HG03575 (cell line): ENCODE measurements around the gene C13orf42.

ENCODE experiments used
- ATAC-seq: cut with Tn5 transposase; IDR thresholded peaks from one replicate; pipeline ENCODE4 v1.9.1; 2021; ENCODE audit not compliant: unreplicated experiment, insufficient number of reproducible peaks, low FRiP score; ENCODE audit errors: extremely low read depth

Gene C13orf42

GRCh38 chr13:51111174-51111573, at the start of gene C13orf42:
Gene C13orf42 (minus strand): TSS chr13:51111274. CDS start chr13:51111209, 65 bp downstream.
- ATAC-seq: no peak

GRCh38 chr13:51158880-51159518, 47.9 kb upstream of the C13orf42 start:
- no peak for ATAC-seq

- ATAC-seq: no peak
Measured at GRCh38 chr13:51158365-51158764, 47.3 kb upstream of the C13orf42 start.

- no peak for ATAC-seq
Measured at GRCh38 chr13:51156648-51157047, 45.6 kb upstream of the C13orf42 start.

- no peak for ATAC-seq
Measured at GRCh38 chr13:51155776-51156515, 44.9 kb upstream of the C13orf42 start.

- ATAC-seq: no peak
Measured at GRCh38 chr13:51155161-51155560, 44.1 kb upstream of the C13orf42 start.

- ATAC-seq: no peak
Measured at GRCh38 chr13:51154029-51154555, 43.0 kb upstream of the C13orf42 start.

- no peak for ATAC-seq
Measured at GRCh38 chr13:51153527-51153926, 42.5 kb upstream of the C13orf42 start.

GRCh38 chr13:51152701-51153100, 41.6 kb upstream of the C13orf42 start:
- no peak for ATAC-seq

- no peak for ATAC-seq
Measured at GRCh38 chr13:51151463-51151862, 40.4 kb upstream of the C13orf42 start.

GRCh38 chr13:51148952-51149573, 38.0 kb upstream of the C13orf42 start:
- no peak for ATAC-seq

- ATAC-seq: no peak
Measured at GRCh38 chr13:51148223-51148951, 37.3 kb upstream of the C13orf42 start.

- no peak for ATAC-seq
Measured at GRCh38 chr13:51147732-51148131, 36.7 kb upstream of the C13orf42 start.

- no peak for ATAC-seq
Measured at GRCh38 chr13:51146667-51147066, 35.6 kb upstream of the C13orf42 start.

- ATAC-seq: no peak
Measured at GRCh38 chr13:51137250-51137649, 26.2 kb upstream of the C13orf42 start.

GRCh38 chr13:51136276-51136980, 25.4 kb upstream of the C13orf42 start:
- no peak for ATAC-seq

GRCh38 chr13:51134763-51135365, 23.8 kb upstream of the C13orf42 start:
- no peak for ATAC-seq

GRCh38 chr13:51130348-51130747, 19.3 kb upstream of the C13orf42 start:
- ATAC-seq: no peak
